Tibial artery (tissue), 4 donors: ENCODE data around the gene ZNF136.
A peak's percentile ranks its signal among the peaks of the same experiment; 100 is the strongest.

Source experiments
- DNase-seq, 2 donors: peaks; one replicate each; pipeline ENCODE4 v3.0.0-alpha.2; 2019
- H3K27ac ChIP-seq, 2 donors: fragments of 200-600 bp; sonication (generic) in 1 of 2; 1 replicate in 1 of 2; 2 replicates in 1 of 2; pipeline ENCODE4 v1.5.1; 2018 to 2019; ENCODE audit warnings: mild to moderate bottlenecking in 1 of 2
- H3K27me3 ChIP-seq, 2 donors: fragments of 200-600 bp; sonication (generic) in 1 of 2; one replicate each; pipeline versions ENCODE4 v1.5.1 to v1.6.0; 2016 to 2019
- H3K36me3 ChIP-seq, 3 donors: fragments of 200-600 bp; sonication (generic) in 2 of 3; one replicate each; pipeline ENCODE4 v1.5.1; 2016 to 2019; ENCODE audit warnings: mild to moderate bottlenecking in 2 of 3
- H3K4me1 ChIP-seq, 4 donors: fragments of 200-600 bp; sonication (generic) in 2 of 4; 1 replicate in 3 of 4; 2 replicates in 1 of 4; pipeline ENCODE4 v1.5.1; 2016 to 2019
- H3K4me3 ChIP-seq, 2 donors: fragments of 200-600 bp; sonication (generic) in 1 of 2; 1 replicate in 1 of 2; 2 replicates in 1 of 2; pipeline ENCODE4 v1.5.1; 2018 to 2019; ENCODE audit warnings: mild to moderate bottlenecking in 2 of 2
- H3K9me3 ChIP-seq, 3 donors: fragments of 200-600 bp; sonication (generic) in 1 of 3; one replicate each; pipeline ENCODE4 v1.5.1; 2016 to 2019
- intact Hi-C: fragments of 100-400 bp; cut with DNase I; formaldehyde crosslinking; loops from one replicate; pipeline ENCODE4 v1.15.0; 2023; ENCODE audit warnings: low total_unique reads
- TF ChIP-seq, protein P1 (sequence below), 2 experiments: fragments of 200-600 bp in 1 of 2; fragments of 450-650 bp in 1 of 2; IDR thresholded peaks; one replicate each; pipeline ENCODE4 v1.5.1; 2017 to 2019; ENCODE audit warnings: antibody characterized with exemption in 2 of 2, mild to moderate bottlenecking in 1 of 2, moderate library complexity in 1 of 2

ZNF136 gene

DNA sequence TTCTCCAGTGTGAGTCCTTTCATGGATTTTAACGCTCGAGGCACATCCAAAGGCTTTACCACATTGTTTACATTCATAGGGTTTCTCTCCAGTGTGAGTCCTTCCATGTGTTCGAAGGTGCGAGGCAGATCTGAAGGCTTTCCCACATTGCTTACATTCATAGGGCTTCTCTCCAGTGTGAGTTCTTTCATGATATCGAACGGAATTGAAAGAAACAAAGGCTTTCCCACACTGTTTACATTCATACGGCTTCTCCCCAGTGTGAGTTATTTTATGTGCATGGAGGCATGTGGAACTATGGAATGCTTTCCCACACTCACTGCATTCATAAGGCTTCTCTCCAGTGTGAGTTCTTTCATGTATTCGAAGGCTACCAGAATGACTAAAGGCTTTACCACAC, 17.5 kb upstream of the ZNF136 start:
- H3K27ac ChIP-seq: no peak overlapping the region
- H3K36me3 ChIP-seq: peaks cover 18 to 39% (median 32%) of the 10 kb centered on the region in 3 donors
- H3K4me1 ChIP-seq: peaks cover 0 to 11% (median 6%) of the 10 kb centered on the region in 4 donors
- no peaks in the 10 kb centered on the region for H3K9me3 ChIP-seq
- intact Hi-C loops: no loop called here
- no peaks in the 10 kb centered on the region for H3K27me3 ChIP-seq
- TF ChIP-seq, protein P1, sequence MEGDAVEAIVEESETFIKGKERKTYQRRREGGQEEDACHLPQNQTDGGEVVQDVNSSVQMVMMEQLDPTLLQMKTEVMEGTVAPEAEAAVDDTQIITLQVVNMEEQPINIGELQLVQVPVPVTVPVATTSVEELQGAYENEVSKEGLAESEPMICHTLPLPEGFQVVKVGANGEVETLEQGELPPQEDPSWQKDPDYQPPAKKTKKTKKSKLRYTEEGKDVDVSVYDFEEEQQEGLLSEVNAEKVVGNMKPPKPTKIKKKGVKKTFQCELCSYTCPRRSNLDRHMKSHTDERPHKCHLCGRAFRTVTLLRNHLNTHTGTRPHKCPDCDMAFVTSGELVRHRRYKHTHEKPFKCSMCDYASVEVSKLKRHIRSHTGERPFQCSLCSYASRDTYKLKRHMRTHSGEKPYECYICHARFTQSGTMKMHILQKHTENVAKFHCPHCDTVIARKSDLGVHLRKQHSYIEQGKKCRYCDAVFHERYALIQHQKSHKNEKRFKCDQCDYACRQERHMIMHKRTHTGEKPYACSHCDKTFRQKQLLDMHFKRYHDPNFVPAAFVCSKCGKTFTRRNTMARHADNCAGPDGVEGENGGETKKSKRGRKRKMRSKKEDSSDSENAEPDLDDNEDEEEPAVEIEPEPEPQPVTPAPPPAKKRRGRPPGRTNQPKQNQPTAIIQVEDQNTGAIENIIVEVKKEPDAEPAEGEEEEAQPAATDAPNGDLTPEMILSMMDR (IDR thresholded peaks at IDR 0.05): no peak
- DNase-seq: no peak
- no peak overlapping the region for H3K4me3 ChIP-seq

DNA sequence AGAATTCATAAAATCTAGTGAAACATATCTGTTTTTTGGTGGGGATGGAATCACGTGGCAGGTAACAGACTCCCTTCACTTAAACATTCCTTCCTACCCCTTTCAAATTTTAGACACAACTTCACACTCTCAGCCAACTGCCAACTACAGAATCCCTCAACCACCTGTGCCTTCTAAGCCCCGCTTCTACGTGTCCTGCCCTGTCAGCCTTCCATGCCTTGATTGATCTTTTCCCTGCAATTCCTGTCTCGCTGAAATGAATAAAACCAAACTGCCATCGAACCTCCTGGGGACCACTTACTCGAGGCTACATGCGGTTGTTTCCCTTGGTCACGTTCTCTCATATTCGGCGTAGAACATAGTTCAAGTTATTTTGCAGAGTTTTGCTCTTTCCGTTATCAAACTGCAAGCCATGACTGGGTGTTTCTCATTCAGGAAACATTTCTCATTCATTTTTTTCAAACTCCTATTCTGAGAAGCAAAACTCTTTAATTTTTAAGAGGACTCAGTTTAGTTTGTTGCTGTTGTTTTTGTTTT, 7.5 kb upstream of the ZNF136 start:
- no peaks in the 10 kb centered on the region for H3K27me3 ChIP-seq
- peaks cover 0 to 9% (median 0%) of the 10 kb centered on the region in 3 donors for H3K36me3 ChIP-seq
- H3K9me3 ChIP-seq: no peaks in the 10 kb centered on the region
- TF ChIP-seq, protein P1 (IDR thresholded peaks at IDR 0.05): no peak
- no peak for DNase-seq
- H3K4me1 ChIP-seq: peaks cover 0 to 13% (median 5%) of the 10 kb centered on the region in 4 donors
- peak overlapping the region; percentile 85 to 87 for H3K4me3 ChIP-seq
- H3K27ac ChIP-seq: peak overlapping the region; percentile 86 to 91
- intact Hi-C loops: no loop called here

DNA sequence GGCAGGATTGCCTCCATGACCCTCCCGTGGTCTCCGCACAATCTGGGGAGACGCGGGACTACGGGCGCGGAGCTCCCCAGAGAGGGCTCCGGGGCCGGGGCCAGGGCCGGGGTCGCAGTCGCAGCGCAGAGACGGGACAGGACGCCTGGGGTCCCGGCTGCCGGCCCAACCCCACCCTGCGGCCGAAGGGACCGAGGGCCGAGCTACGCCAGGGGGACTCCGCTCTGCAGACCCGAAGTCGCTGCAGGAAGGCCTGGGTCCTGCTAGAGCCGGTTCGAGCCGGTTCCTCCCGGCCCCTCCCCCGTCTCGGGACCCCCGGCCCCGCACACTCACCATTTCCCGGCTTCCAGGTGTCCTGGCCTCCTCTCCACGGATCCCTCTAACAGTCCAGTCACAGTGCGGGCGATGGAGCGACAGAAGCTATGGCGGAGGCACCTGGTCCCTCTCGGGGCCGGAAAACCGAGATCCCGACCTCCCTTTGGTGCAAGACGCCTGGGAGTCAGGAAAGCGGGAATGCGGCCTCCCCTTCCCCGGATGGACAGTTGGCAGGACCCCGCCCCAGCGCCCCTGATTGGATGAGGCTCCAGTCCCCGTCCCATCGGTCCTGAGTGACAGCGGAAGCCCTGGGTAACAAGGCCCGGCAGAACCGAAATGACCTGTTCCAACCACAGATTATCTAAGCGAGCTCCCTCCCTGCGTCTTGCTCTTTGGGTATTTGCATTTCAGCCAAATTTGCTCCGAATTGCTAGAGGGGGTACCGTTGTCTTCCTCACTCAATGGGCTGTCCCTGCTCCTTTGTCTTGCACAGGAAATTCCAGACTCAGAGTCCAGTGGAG, 6.5 kb upstream of the ZNF136 start, which contains the start of gene ZNF625:
Gene ZNF625, minus strand, starts transcription at position 512 of the 836 bp plus-strand sequence. Its CDS starts 176 bp downstream, at position 336.
- Histone ChIP-seq H3K36me3 (peaks cover 0 to 1% (median 0%) of the 10 kb centered on the region in 3 donors), H3K4me1 (peaks cover 0 to 13% (median 5%) of the 10 kb centered on the region in 4 donors), H3K9me3 (no peaks in the 10 kb centered on the region), H3K27me3 (no peaks in the 10 kb centered on the region), H3K27ac (peak within 1 kb of the TSS; percentile 86 to 91), H3K4me3 (peak within 1 kb of the TSS; percentile 85 to 87)
- peak; percentile 88 to 94 for DNase-seq
- intact Hi-C loops: no loop called here
- TF ChIP-seq, protein P1 (IDR thresholded peaks at IDR 0.05): no peak

DNA sequence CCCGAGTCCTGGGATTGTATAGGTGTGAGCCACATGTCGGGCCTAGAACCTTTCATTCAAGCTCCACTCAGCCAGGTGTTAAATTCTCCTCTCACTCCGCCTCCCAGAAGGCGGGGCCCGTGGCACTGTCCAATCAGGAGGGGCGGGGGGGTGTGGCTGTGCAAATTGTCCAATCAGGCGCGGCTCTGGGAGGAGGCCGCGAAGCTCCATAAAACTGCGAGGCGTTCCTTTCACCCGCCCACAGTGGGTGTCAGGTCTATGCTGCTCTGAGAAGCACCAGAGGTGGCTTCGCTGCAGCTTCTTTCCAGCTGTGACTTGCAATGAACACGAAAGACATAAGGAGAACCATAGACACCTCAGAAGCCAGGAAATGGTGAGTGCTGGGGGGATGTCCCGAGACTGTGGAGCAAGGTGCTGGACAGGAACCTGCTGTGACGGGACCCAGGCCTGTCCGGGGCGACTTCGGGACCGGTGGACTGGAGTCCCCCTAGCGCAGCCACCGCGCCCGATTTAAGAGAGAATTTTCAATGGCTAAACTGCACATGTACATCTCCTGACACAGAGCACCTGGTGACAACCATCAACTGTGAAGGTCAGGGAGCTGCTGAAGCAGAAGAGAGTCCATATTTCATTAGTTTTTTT, 3.0 kb upstream of the ZNF136 start:
- DNase-seq: no peak
- Histone ChIP-seq H3K27me3 (no peaks in the 10 kb centered on the region), H3K4me1 (peaks cover 0 to 24% (median 22%) of the 10 kb centered on the region in 4 donors), H3K9me3 (no peaks in the 10 kb centered on the region), H3K36me3 (peaks cover 0 to under 1% (median under 1%) of the 10 kb centered on the region in 3 donors), H3K4me3 (no peak overlapping the region), H3K27ac (no peak overlapping the region)
- intact Hi-C loops: loop anchor here (10.0 kb wide), 1 partner anchor 135 kb away; the partner anchor contains the start of gene ZNF44
- TF ChIP-seq, protein P1 (IDR thresholded peaks at IDR 0.05): no peak

DNA sequence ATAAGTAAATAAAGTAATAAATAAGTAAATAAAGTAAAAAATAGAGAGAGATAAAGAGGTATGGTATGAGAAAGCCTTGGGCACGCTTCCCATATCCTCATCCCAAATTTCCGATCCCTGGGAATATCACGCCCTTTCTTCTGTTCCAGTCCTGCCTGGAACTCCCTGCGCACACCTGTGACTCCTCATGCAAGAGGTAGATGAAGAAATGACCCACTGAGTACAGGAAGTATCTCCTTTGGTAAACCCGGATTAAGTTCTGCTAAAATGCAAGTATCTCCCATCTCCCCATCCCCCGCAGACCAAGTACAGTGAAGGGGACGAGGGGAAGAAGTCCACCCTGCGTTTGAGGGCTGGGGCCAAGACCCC, 399 bp upstream of the ZNF136 start:
- TF ChIP-seq, protein P1 (IDR thresholded peaks at IDR 0.05): no peak
- peak overlapping the region; percentile 73 to 95 for H3K4me3 ChIP-seq
- intact Hi-C loops: loop anchor here (10.0 kb wide), 1 partner anchor 132 kb away; the partner anchor contains the start of gene ZNF44

More for the DNA sequence above, 399 bp upstream of the ZNF136 start:
- Histone ChIP-seq H3K27ac (peak overlapping the region; percentile 93 to 96), H3K36me3 (peaks cover 0 to 4% (median 4%) of the 10 kb centered on the region in 3 donors), H3K9me3 (no peaks in the 10 kb centered on the region), H3K4me1 (peaks cover 0 to 40% (median 26%) of the 10 kb centered on the region in 4 donors), H3K27me3 (no peaks in the 10 kb centered on the region)
- DNase-seq: no peak
